Testis (tissue), 2 donors: ENCODE data around the gene FARP1.

Source experiments
- POLR2A ChIP-seq: fragments of 450-650 bp; IDR thresholded peaks from one replicate; pipeline ENCODE4 v1.6.1; 2017; ENCODE audit warnings: antibody characterized with exemption, mild to moderate bottlenecking, moderate library complexity
- TF ChIP-seq, protein P1 (sequence below), 3 experiments: fragments of 450-650 bp in 2 of 3; fragments of 200-600 bp in 1 of 3; sonication (generic) in 1 of 3; IDR thresholded peaks; one replicate each; pipeline ENCODE4 v1.5.1; 2016 to 2019; ENCODE audit warnings: antibody characterized with exemption in 3 of 3, mild to moderate bottlenecking in 2 of 3, moderate library complexity in 1 of 3

DNA sequence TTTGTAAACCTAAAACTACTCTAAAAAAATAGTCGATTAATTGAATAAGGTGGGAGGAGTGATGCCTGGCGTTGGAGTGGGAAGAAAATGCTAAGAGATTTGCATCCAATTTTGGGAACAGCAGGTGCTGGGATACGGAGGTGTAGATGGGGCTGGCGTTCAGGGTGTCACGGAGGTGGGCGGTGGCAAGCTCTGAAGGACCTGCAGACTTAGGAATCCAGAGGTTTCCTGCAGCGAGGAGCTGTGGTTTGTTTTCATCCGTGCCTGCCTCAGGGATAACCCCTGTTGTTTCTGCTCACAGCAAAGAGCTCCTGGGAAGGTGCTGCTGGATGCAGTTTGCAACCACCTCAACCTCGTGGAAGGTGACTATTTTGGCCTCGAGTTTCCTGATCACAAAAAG, 200.6 kb downstream of the FARP1 start:
- no peak for TF ChIP-seq POLR2A
- TF ChIP-seq, protein P1, sequence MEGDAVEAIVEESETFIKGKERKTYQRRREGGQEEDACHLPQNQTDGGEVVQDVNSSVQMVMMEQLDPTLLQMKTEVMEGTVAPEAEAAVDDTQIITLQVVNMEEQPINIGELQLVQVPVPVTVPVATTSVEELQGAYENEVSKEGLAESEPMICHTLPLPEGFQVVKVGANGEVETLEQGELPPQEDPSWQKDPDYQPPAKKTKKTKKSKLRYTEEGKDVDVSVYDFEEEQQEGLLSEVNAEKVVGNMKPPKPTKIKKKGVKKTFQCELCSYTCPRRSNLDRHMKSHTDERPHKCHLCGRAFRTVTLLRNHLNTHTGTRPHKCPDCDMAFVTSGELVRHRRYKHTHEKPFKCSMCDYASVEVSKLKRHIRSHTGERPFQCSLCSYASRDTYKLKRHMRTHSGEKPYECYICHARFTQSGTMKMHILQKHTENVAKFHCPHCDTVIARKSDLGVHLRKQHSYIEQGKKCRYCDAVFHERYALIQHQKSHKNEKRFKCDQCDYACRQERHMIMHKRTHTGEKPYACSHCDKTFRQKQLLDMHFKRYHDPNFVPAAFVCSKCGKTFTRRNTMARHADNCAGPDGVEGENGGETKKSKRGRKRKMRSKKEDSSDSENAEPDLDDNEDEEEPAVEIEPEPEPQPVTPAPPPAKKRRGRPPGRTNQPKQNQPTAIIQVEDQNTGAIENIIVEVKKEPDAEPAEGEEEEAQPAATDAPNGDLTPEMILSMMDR (IDR thresholded peaks at IDR 0.05) = no peak
